HS-5 (cell line): Measurements from ENCODE around the gene ITGA7.

Source experiments
- DNase-seq: peaks from one replicate; pipeline ENCODE4 v3.0.0-alpha.2; 2012; ENCODE audit warnings: low read depth

Gene ITGA7

GRCh38 chr12:55733021-55733555 lies 25.4 kb upstream of the ITGA7 start:
- no peak for DNase-seq

GRCh38 chr12:55732288-55732687 lies 24.6 kb upstream of the ITGA7 start:
- DNase-seq = no peak

- no peak for DNase-seq
These were observed 22.4 kb upstream of the ITGA7 start for GRCh38 chr12:55729819-55730818.

GRCh38 chr12:55728939-55729818 lies 21.5 kb upstream of the ITGA7 start, which contains the start of gene CD63:
CD63 (minus strand) TSS chr12:55729009; CDS start chr12:55728341, 668 bp downstream.
- DNase-seq = peak; percentile 88

GRCh38 chr12:55728186-55728938 lies 20.7 kb upstream of the ITGA7 start:
- DNase-seq = no peak

GRCh38 chr12:55727643-55728185 lies 20.0 kb upstream of the ITGA7 start:
- no peak for DNase-seq

GRCh38 chr12:55726971-55727370 lies 19.3 kb upstream of the ITGA7 start:
- DNase-seq = no peak

GRCh38 chr12:55725556-55725955 lies 17.9 kb upstream of the ITGA7 start:
- DNase-seq = no peak

- DNase-seq = no peak
These were observed 17.2 kb upstream of the ITGA7 start for GRCh38 chr12:55724940-55725309.

GRCh38 chr12:55724226-55724939 lies 16.7 kb upstream of the ITGA7 start:
- no peak for DNase-seq

GRCh38 chr12:55723516-55724225 lies 16.0 kb upstream of the ITGA7 start:
- no peak for DNase-seq

- no peak for DNase-seq
These were observed 15.2 kb upstream of the ITGA7 start for GRCh38 chr12:55722948-55723347.

GRCh38 chr12:55721601-55722213 lies 14.0 kb upstream of the ITGA7 start:
- no peak for DNase-seq

- peak; percentile 97 for DNase-seq
These were observed 13.3 kb upstream of the ITGA7 start for GRCh38 chr12:55720894-55721444.

- DNase-seq = no peak
These were observed 12.4 kb upstream of the ITGA7 start, which contains the start of gene RDH5 for GRCh38 chr12:55720071-55720564. RDH5 (plus strand) TSS chr12:55720393; CDS start chr12:55721185, 792 bp downstream.

- no peak for DNase-seq
These were observed 11.7 kb upstream of the ITGA7 start for GRCh38 chr12:55719371-55719770.

- DNase-seq = no peak
These were observed 11.0 kb upstream of the ITGA7 start for GRCh38 chr12:55718624-55719275.

GRCh38 chr12:55718015-55718414 lies 10.3 kb upstream of the ITGA7 start:
- DNase-seq = no peak
